GM21526 (cell line): ENCODE measurements around the gene FN3KRP.

Experiments
- ATAC-seq: cut with Tn5 transposase; IDR thresholded peaks from one replicate; pipeline ENCODE4 v1.9.1; 2021; ENCODE audit warnings: moderate library complexity; ENCODE audit not compliant: unreplicated experiment, low FRiP score

The FN3KRP gene

GRCh38 chr17:82775001-82775823 lies 58.7 kb downstream of the FN3KRP start:
- no peak for ATAC-seq

GRCh38 chr17:82776454-82776853 lies 59.9 kb downstream of the FN3KRP start:
- no peak for ATAC-seq
